GM18499 (cell line): ENCODE data around the gene RABL2B.

Experiments
- ATAC-seq: cut with Tn5 transposase; IDR thresholded peaks from one replicate; pipeline ENCODE4 v1.9.1; 2021; ENCODE audit warnings: moderate number of reproducible peaks; ENCODE audit not compliant: insufficient read depth, unreplicated experiment

Gene RABL2B

DNA sequence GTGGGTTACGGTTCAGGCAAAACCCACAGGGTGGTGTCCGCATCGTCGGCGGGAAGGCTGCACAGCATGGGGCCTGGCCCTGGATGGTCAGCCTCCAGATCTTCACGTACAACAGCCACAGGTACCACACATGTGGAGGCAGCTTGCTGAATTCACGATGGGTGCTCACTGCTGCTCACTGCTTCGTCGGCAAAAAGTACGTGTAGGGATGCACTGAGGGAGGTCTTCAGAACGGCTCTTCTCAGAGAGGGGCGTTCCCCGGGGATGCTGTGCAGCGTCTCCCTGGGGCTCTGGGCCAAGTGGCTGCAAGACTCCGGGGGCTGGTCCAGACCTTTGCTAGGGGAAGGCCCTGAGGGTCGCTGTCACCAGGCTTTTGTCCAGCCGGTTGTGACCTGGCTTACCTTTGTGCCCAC lies 44.2 kb downstream of the RABL2B start:
- ATAC-seq: no peak

DNA sequence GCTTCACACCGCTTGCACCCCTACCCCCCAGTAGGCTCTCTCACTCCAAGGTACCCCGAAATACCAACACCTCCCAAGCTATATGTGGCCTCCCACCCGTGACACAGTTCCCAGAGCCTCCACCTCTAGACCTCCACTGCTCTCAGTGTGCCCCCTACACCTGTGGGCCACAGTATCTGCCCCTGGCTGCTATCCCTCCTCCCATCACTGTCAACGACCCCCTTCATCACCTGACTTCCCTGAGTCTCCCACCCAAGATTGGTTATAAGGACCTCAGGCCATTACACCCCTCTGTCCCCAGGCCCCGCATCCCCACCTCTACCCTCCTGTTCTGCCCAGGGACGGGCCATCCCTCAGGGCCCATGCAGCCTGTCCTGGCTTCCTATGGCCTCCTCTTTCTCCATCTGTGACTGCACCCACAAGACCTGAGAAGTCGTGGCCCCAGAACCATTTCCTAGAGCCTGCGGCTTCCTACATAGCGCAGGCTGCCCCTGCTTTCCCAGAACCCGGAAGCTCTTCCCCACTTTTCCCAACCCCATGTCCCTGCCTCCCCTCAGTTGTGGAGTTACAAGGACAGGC lies 44.7 kb downstream of the RABL2B start:
- ATAC-seq: no peak

DNA sequence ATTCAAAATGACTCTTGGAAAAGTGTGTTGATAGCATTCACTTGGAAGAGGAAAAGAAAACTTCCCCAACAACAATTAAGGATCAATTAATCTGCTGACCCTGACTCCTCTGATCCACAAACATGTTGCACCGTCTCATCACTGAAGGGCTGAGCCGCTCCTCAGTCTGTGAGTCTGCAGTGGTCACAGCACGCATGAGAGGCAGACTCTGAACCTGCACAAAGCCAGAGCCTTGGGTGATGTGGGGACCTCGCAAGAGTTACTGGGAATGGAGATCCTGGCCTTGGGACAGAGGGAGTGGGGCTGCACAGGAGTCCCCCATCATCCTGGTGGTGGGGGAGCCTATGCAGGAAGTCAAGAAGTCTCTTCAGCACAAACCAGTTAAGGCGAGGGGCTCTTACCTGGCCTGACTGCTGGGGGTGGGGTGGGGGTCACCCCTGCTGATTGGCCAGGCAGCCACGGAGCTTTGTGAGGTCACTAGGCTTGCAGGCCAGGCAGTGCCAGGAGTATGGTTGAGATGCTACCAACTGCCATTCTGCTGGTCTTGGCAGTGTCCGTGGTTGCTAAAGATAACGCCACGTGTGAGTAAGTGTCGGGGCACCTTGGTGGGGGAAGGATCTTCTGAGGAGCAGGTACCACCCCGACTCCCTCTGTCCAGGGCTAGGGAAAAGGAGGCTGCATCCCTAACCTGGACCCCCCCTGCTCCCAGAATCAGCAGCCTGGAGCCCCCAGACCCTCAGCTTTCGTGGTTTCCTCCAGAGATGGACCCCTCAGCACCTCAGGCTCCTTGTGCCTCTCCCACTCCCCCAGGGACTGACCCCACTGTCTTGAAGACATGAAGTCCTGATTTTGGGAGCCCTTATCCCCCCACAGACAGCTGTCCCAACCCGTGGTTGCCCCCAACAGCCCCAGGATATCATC lies 45.4 kb downstream of the RABL2B start, which contains the start of gene ACR:
TSS of gene ACR (plus strand) at position 477 of the 921 bp plus-strand sequence. CDS start at position 509, 32 bp downstream.
- no peak for ATAC-seq

DNA sequence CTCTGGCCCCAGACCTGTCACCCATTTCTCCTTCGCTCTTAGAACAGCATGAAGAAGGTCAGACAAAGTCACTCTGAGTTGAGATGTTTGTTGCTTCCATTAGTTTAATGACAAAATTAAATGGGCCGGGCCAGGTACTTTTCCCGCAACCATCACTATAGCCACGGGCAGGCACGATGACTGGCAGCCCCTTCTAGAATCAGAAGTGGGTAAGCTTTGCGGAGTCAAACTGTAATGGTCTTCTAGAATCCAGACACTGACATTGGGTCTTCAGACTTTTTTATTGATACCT lies 47.8 kb downstream of the RABL2B start:
- no peak for ATAC-seq

DNA sequence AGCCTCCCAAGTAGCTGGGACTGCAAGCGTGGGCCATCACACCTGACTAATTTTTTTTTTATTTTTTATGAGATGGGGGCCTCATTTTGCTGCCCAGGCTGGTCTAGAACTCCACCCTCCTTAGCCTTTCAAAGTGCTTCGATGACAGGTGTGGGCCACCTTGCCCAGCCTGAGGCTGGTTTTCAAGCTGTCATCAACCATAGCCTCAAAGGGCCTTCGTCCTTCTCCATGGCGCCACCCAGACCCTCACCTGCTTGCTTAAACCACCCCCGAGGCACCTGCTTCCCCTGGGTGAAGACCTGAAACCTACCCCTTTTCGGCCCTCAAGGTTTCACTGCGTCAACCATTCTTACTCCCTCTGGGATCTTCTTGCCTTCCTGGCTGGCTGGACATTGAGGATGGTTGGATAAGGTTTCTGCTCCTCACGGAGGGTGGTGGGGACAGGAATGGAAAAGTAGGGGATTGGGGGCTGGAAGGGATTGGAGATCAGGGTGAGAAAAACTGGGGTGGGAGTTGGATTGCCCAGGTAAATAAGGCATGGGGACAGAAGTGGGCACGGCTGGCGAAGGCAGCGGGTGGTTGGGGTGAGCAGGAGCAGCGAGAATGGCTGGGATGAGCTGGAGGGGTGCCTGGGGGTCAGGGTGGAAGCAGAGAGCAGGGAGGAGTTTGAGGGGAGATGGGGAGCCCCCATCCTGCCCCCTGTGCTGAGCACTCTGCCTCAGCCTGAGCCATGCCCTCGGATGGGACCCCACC lies 48.3 kb downstream of the RABL2B start:
- ATAC-seq: no peak

DNA sequence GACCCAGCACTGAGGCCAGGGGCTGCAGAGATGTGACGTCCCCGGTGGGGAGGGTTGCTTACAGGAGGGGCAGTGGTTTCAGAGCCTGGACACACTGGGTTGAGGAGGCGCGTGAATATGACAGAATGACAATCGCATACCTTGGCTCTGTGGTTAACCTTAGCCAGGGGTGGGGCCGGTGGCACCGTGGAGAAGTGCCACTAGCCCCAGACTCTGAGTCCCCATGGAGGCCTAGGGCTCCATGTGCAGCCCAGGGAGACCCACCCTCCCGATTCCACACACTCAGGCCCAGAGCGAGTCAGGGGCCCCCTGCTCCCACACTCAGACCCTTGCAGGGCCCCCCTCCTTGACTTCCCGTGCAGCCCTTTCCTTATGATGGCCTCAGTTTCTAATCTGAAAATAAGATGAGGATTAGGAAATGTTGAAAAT lies 49.1 kb downstream of the RABL2B start:
- no peak for ATAC-seq

DNA sequence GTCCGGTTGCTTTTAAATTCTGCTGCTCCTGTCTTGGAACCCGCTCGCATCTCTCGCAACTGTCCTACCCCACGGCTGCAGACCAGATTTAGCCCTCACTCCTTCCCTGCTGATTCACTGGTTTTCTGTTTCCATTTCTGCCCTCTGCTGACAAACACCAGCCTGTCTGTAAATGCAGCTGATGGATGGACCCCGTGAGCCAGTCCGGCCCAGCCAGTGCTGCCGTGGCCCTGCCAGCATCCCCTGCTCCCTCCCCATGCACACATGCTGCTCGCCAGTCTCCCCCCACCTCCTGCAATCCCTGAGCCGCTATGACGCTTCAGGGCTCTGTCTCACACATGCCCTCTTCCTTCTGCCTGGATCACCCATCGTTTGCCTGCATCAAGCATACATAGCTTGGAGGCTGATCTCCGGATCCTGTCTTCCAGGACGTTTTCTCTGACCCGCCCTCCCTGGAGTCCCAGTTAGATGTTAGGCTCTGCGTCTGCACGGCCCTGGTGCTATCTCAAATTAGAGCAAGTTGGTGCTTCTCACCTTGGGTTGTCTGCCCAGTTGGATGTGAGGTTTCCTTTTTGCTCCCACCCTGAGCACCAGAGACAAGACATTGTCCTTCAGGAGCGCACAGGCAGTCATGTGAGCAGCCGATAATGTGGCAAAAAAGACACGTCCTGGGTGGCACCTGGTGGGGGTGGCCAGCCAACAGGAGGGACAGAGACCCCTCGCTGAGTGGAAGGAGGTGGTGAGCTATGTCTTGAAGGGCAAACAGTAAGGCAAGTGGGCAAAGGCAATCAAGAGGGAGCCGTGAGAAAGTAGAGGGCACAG lies 49.7 kb downstream of the RABL2B start:
- ATAC-seq: no peak

DNA sequence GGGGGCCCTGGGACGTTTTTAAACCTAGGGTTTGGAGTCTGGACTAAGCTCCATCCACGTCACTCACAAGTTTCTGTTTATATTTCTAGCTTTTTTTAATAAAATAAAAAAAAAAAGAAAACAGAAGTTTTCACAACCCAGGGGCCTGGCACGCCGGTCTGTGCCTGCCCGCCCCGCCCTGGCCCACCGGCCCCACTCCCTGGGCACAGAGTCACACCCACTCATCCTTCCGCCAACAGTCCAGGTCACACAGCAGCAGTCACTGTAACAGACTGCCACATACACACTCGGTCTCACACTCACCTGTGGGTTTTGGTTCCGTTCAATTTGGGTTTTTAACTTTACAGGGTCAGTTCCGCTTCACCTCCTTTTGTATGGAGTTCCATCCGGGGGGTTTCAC lies 50.8 kb downstream of the RABL2B start:
- ATAC-seq: no peak

DNA sequence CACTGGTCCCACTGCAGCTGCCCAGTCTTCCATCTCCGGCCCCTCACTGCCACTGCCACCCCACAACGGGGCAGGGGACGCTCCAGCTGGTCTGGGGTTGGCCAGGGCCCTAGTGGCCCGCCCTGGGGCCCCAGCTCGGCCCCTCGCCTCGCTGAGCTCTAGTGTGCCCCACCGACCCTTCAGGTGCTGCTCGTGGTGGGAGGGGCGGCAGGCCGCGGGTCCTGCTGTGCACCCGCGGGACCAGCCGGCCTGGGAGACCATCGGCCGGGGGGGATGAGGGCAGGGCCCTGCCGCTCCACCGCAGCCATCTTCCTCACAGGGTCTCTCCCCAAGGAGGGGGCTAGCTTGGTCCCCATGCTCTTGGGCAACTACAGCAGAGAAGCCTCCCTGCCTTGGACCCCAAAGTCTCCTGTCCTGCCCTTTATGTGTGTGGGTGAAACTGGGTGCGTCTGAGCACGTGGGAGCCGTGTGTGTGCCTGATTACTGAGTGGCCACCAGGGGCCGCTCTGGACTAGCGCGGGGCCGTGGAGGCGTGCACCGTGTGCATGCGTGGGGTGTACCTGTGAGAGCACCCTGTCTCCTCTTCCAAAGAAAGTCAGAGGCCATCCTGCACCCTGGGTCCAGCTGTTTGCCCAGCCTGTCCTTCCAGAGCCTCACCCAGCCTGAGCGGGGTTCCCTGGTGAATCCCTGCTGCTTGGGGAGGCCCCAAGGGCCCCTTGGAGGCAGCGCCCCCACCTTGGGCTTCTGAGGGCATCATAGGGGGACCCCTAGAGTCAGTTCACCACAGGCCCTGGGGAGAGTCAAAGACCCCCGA lies 51.4 kb downstream of the RABL2B start:
- no peak for ATAC-seq

DNA sequence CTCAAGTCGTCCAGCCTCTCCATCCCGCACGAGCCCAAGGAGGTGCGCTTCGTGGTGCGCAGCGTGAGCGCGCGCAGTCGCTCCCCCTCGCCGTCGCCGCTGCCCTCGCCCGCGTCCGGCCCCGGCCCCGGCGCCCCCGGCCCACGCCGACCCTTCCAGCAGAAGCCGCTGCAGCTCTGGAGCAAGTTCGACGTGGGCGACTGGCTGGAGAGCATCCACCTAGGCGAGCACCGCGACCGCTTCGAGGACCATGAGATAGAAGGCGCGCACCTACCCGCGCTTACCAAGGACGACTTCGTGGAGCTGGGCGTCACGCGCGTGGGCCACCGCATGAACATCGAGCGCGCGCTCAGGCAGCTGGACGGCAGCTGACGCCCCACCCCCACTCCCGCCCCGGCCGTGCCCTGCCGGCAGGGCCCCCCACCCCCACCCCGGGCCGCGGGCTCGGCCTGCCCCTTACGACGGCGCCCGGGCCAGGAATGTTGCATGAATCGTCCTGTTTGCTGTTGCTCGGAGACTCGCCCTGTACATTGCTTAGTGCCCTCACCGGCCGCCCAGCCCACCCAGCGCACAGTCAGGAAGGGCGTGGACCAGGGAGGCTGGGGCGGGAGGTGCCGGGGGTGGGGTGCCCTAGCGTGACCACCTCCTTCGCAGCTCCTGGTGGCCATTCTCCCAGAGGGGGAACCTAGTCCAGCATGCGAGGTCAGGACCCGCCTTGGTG lies 52.3 kb downstream of the RABL2B start:
- no peak for ATAC-seq

DNA sequence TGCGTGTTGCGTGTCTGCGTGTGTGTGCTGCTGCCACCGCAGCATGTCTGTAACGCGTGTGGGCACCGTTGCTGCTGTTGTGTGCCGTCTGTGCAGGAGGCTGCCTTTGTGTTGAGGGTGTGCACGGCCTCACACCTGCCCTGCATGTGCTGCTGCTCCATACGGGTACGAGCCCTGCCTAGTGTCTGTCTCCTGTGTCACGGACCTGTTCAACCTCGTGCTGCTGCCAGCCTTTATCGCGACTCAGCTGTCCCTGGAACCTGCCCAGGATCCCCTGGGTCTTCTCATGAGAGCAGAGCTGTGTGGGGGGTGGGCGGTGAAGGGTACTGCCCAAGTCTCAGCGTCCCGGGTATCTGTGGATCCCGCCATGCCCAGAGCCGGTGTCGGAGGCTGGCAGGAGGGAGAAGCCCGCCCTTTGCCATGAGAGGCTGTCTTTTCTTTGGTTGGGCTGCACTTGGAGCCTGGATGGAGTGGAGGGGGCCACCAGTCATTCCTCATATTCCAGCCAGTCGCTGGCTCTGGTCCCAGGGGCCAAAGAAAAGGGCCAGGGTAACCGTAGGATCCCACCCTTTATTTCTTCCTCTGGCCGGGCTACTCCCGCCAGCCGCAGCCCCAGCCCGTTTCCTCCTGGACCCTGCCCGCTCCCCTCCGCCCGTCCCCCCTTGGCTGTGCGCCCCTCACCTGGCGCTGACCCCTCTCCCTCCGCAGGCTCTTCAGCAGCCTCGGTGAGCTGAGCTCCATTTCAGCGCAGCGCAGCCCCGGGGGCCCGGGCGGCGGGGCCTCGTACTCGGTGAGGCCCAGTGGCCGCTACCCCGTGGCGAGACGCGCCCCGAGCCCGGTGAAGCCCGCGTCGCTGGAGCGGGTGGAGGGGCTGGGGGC lies 53.2 kb downstream of the RABL2B start:
- ATAC-seq: no peak

DNA sequence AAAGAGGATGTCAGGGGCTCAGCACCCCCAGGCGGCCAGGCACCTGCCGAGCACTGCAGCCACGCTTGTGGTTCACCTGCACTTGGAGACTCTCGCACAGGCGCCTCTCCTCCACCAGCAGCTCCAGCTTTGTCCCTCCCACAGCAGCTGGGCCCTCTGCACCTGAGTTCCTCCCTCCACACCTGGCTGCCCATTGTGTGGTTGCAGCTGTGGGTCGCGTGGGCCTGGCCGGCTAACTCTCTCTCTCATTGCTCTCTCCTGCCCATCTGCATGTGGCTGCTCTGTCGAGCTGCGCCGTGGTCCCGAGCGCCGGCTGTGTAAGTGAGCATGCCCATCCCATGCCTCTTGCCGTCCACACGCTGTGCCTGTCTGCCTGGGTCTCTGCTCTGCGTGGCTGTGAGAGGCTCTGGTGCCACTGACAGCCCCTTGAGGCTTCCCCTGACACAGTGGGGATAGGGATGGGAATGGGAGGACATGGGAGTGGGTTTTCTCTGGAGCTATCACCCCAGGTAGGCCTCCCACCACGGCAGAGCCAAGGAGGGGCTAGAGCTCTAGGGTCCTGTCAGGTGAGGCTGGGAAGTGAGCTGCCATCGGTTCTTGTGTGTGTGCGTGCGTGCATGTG lies 53.9 kb downstream of the RABL2B start:
- no peak for ATAC-seq

DNA sequence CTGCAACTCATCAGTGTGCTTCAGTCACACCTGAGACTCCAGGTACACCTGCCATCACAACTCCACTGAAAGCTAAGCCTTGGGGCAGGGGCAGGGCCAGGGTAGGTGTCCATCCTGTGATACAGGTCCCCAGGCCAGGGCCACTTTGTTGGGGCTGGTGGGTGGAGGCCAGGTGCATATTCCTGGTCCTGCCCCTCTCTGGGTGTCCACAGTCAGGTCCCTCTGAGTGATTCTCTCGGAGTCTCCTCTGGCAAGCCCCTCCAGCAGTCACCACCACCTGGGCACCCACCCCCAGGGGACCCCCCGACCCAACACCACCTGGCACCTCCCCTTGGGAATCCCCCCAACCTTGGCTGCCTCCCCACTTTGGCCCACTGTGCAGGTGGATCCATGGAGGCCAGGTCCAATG lies 54.9 kb downstream of the RABL2B start:
- ATAC-seq: no peak

DNA sequence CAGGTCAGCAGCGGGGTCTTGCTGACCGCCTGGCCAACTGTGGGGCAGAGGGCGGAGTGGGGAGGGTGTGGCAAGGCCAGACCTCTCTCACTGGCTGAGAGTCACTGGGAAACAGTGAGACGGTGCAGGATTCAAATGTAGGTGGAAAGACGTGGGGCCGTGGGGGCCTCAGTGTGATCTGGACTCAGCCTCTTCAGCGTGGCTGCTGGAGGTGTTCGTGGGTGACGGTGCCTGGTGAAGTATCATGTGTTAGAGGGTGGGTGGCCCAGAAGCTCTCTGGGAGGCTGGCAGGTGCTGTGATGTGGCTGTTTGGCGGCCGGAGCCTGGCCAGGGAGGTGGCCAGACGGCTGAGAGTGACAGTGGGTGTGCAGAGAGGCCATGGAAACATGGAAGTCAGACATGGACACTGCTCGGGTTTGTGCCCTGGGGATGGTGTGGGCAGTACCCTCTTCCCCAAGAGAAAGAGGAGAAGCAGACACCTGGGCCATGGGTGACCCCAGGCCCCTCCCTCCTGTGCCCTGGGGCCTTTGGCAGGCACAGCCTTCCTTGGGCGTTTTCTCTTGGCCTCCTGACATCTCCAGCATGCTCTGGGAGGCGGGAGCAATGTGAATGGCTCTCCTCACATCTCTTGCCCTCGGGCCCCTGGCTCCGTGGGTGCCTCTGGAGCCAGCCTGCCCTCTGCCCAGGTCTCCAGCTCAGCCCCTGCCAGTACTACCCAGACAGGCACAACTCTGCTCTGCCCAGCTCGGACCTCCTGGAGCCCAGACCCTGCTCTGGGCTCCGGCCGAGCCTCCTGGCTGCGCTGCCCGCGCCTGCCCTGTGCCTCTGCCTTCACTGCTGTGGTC lies 55.5 kb downstream of the RABL2B start:
- no peak for ATAC-seq

DNA sequence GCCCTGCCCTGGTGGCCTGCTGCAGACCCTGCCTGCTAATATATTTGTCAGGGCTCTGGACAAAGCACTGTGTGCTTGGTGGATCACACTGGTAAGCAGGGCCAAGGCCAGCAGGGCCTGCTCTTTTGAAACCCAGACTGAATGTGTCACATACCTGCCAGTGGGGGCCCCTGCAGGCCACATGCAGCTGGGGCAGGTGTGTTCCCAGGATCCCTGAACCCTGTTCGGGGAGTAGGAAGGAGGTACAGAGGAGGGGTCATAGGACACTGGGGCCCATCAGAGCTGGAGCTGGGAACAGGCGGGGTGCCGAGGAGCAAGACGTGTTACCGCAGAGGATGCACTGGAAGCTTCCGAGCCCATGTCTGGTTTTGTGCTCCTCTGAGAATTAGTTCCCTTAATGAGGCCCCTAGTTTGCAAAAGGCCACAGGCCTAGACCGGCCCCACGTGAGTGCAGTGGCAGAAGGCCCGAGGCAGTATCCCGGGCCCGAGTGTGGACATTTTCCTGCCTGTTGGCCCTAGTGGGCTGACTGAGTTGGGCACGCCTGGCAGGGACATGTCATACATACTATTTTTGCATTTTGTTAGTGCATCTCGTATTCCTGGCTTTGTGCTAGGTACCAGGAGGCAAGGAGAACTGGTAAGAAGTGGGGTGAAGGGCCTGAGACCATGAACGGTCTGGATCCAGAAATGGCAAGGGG lies 56.6 kb downstream of the RABL2B start:
- ATAC-seq: no peak

DNA sequence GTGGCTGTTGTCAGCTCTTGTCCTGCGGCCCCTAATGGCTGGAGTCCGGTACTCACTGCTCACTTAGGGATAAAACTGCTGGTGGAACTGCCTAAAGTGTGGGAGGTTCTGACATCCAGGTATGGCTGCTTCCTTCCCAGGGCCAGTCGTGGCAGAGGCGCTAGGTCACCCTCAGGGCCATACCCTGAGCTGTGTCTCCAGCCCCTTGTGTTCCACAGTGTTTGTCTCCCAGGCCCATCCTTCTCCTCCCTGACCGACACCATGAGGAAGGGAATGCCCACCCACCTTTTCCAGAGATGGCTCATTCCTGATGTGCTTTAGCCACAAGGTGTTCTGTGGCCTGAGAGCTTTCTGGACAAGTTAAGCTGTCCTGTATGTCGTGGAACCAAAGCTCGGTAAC lies 57.8 kb downstream of the RABL2B start:
- ATAC-seq: no peak
